NCI-H446 treated with DMSO at 0.1 percent for 48 hours (cell line): ENCODE data around the gene GLS2.
"Not testable (repeated sequence)": the region's sequence is repeated elsewhere in the genome, so short reads cannot be mapped to it uniquely, and the experiment has no call there.

Experiments used
- DNase-seq: peaks from one replicate; lab custom pipeline; 2025; lab: John Stamatoyannopoulos, UW

The GLS2 gene

DNA sequence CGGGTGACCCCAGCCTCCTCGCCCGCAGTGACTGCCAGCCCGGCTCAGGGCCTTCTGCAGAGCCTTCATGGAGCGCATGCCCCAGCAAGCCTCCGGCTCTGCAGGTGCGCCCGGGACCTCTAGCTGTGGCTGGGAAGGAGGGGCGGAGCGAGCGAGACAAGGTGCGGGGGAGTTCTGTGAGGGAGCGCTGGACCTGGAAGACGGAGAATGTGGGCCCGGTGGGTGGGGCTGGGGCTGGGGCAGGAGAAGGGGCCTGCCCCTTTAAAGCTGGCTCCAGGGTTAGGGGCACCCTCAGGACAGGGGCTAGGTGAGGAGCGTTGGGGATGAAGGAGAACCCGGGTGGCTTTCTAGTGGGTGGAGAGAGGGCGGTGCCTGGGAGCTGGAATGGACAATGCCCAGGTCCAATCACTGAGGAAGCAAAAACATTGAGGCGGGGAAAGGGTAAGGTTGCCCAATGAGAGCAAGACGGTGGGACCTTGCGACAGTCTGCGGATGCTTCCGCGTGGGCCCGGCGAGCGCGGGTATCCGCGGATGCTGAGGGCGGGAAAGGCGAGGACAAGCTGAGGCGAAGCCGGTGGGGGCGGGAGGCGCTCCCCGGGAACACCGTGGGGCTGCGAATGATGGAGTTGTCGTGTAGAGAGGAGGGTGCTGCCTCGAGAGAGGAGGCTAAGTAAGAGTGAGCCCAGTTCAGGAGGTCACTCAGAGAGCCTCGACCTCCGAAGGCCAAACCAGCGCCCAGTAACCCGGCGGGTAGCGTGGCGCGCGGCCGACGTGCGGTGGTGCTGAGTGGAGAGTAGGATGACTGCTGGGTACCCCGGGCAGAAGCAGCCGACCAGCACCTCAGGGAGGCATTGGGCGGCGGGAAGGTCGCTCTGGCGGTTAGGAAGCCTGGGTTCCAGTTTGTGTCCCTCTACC lies at the start of gene GLS2:
GLS2 (minus strand) TSS at position 121 of the 915 bp plus-strand sequence; CDS start at position 78, 43 bp downstream.
- peak; percentile 71 for DNase-seq

DNA sequence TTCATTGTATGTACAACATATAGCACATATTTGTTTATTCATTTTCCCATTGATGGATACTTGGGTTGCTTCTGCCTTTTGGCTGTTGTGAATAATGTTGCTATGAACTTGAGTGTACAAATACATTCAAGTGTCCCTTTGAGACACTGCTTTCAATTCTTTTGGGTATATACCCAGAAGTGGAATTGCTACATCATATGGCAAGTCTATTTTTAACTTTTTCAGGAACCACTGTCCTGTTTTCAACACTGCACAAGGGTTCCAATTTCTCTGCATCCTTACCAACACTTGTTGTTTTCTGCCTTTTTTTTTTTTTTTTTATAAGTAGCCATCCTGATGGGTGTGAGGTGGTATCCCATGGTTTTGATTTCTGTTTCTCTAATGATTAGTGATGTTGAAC lies 49.6 kb upstream of the GLS2 start:
- DNase-seq = no peak

GRCh38 chr12:56530390-56531055 lies 42.6 kb upstream of the GLS2 start:
- no peak for DNase-seq

GRCh38 chr12:56529656-56530055 lies 41.7 kb upstream of the GLS2 start:
- DNase-seq = no peak

DNA sequence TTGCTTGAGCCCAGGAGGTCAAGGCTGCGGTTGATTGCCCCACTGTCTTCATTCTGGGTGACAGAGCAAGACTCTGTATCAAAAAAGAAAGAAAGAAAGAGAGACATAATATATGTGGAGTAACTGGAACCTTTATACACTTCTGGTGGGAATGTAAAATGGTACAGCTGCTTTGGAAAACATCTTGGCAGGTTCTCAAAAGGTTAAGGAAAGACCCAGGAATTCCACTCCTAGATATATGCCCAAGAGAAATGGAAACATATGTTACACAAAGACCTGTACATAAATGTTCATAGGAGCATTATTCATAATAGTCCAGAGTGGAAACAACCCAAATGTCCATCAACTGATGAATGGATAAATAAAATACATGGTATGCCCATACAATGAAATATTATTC lies 40.9 kb upstream of the GLS2 start:
- DNase-seq = no peak

GRCh38 chr12:56522411-56523193 lies 34.6 kb upstream of the GLS2 start:
- no peak for DNase-seq

- DNase-seq = peak; percentile 75
Measured at GRCh38 chr12:56521590-56522371, 33.8 kb upstream of the GLS2 start, which contains the start of gene RBMS2. Gene RBMS2, plus strand, starts transcription at chr12:56521820. Its CDS starts 204 bp downstream, at chr12:56522024.

GRCh38 chr12:56521209-56521589 lies 33.2 kb upstream of the GLS2 start:
- DNase-seq = no peak

- no peak for DNase-seq
Measured at GRCh38 chr12:56520506-56520905, 32.5 kb upstream of the GLS2 start.

GRCh38 chr12:56520048-56520447 lies 32.1 kb upstream of the GLS2 start:
- no peak for DNase-seq

- no peak for DNase-seq
Measured at GRCh38 chr12:56518570-56518969, 30.6 kb upstream of the GLS2 start.

GRCh38 chr12:56517854-56518253 lies 29.9 kb upstream of the GLS2 start:
- no peak for DNase-seq

- DNase-seq = not testable (repeated sequence)
Measured at GRCh38 chr12:56514014-56514318, 26.0 kb upstream of the GLS2 start.

DNA sequence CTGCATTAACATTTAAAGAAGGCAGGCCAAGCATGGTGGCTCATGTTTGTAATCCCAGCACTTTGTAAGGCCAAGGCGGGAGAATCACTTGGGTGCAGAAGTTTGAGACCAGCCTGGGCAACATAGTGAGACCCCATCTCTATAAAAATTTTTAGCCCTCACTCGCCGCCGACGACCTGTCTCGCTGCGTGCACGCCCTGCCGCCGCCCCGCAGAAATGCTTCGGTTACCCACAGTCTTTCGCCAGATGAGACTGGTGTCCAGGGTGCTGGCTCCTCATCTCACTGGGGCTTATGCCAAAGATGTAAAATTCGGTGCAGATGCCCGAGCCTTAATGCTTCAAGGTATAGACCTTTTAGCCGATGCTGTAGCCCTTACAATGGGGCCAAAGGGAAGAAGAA lies 22.8 kb upstream of the GLS2 start:
- no peak for DNase-seq

- DNase-seq = not testable (repeated sequence)
Measured at GRCh38 chr12:56499879-56500278, 11.9 kb upstream of the GLS2 start.

GRCh38 chr12:56499452-56499851 lies 11.5 kb upstream of the GLS2 start:
- DNase-seq = not testable (repeated sequence)

GRCh38 chr12:56498126-56498902 lies 10.4 kb upstream of the GLS2 start:
- not testable (repeated sequence) for DNase-seq

GRCh38 chr12:56496704-56497103 lies 8.7 kb upstream of the GLS2 start:
- not testable (repeated sequence) for DNase-seq

GRCh38 chr12:56494481-56494880 lies 6.5 kb upstream of the GLS2 start:
- DNase-seq = not testable (repeated sequence)

DNA sequence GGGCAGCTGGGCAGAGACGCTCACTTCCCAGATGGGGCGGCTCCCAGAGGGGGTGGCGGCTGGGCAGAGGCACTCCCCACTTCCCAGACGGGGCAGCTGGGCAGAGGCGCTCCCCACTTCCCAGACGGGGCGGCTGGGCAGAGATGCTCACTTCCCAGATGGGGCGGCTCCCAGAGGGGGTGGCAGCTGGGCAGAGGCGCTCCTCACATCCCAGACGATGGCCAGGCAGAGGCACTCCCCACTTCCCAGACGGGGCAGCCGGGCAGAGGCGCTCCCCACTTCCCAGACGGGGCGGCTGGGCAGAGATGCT lies 6.1 kb upstream of the GLS2 start:
- DNase-seq = not testable (repeated sequence)
